ENCODE data around the gene RPTOR. TPM values are rescaled to one million over a fixed set of nuclear protein-coding genes. Genes with fewer than 3 reads are reported as not detected.

Gene RPTOR
- polyA plus RNA-seq, 1 of the 3 experiments (the other 2 are of a cell fraction) = 14.9 TPM

DNA sequence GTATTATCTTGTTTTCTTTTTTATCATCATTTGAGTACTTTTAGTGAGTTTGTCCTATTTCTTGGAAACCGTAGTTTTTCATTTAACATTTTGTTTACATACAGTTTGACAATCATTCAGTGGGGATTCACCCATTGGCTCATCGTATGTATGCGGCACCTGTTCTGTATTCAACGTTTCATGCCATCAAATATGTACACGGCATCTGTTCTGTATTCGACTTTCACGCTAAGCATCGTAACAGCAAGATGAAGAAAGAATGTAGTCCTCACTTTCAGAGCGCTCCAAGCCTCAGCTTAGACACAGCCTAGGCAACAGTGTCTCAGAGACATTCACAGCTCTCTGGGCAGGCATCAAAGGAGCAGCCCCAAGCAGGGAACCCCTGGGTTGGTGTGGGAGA is 269.9 kb downstream of the RPTOR start:
- no peaks in the 10 kb centered on the region for H3F3A ChIP-seq (replicated peaks; ENCODE audit: insufficient read depth)
- no peaks in the 10 kb centered on the region for H4K20me1 ChIP-seq (ENCODE audit: insufficient read depth)
- H3K4me2 ChIP-seq = no peak overlapping the region
- H3K9ac ChIP-seq = no peak overlapping the region
- H3K36me3 ChIP-seq (replicated peaks in 1 of 2; ENCODE audit: control insufficient read depth in 1 of 2, insufficient read depth in 2 of 2, low read length in 1 of 2) = peaks cover 0 to 13% of the 10 kb centered on the region in 2 experiments
- ChIA-PET POLR2A (interaction anchor here (1.4 kb wide), 1 partner anchor 12 kb away, joined by 4 read pairs; no protein-coding TSS in a partner anchor), CTCF (interaction anchor here (0.6 to 1.1 kb wide), 3 partner anchors 48 to 857 kb away, joined by 3 to 5 read pairs (median 3); no protein-coding TSS in a partner anchor)
- no peak for DNase-seq
- H3K9me2 ChIP-seq = no peaks in the 10 kb centered on the region
- 95% methylated on average over 9 of the region's 9 CpGs for WGBS (ENCODE audit: low lambda C conversion rate)
- no peak overlapping the region for H3K27ac ChIP-seq (ENCODE audit: low read depth in 2 of 2, low read length in 1 of 2)
- H3K79me2 ChIP-seq (ENCODE audit: insufficient read depth) = no peaks in the 10 kb centered on the region
- TF ChIP-seq SIN3A (IDR thresholded peaks at IDR 0.05; ENCODE audit: borderline replicate concordance, low read depth, low read length) = no peak
- TF ChIP-seq POLR2AphosphoS5 (IDR thresholded peaks at IDR 0.05; ENCODE audit: low read depth, low read length) = no peak
- no peak for TF ChIP-seq RXRA (IDR thresholded peaks at IDR 0.05; ENCODE audit: borderline replicate concordance, low read depth)
- no peak for TF ChIP-seq IRF3 (IDR thresholded peaks at IDR 0.05; ENCODE audit: low read depth, low read length)
- TF ChIP-seq, protein P1, sequence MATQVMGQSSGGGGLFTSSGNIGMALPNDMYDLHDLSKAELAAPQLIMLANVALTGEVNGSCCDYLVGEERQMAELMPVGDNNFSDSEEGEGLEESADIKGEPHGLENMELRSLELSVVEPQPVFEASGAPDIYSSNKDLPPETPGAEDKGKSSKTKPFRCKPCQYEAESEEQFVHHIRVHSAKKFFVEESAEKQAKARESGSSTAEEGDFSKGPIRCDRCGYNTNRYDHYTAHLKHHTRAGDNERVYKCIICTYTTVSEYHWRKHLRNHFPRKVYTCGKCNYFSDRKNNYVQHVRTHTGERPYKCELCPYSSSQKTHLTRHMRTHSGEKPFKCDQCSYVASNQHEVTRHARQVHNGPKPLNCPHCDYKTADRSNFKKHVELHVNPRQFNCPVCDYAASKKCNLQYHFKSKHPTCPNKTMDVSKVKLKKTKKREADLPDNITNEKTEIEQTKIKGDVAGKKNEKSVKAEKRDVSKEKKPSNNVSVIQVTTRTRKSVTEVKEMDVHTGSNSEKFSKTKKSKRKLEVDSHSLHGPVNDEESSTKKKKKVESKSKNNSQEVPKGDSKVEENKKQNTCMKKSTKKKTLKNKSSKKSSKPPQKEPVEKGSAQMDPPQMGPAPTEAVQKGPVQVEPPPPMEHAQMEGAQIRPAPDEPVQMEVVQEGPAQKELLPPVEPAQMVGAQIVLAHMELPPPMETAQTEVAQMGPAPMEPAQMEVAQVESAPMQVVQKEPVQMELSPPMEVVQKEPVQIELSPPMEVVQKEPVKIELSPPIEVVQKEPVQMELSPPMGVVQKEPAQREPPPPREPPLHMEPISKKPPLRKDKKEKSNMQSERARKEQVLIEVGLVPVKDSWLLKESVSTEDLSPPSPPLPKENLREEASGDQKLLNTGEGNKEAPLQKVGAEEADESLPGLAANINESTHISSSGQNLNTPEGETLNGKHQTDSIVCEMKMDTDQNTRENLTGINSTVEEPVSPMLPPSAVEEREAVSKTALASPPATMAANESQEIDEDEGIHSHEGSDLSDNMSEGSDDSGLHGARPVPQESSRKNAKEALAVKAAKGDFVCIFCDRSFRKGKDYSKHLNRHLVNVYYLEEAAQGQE (IDR thresholded peaks at IDR 0.05; ENCODE audit: low read depth, low read length) = no peak
- no peak for TF ChIP-seq GATA2 (CRISPR knock-in tag; IDR thresholded peaks at IDR 0.05)
- TF ChIP-seq NFIC (IDR thresholded peaks at IDR 0.05; ENCODE audit: borderline replicate concordance) = no peak
- no peak for TF ChIP-seq GABPA (IDR thresholded peaks at IDR 0.05; ENCODE audit: low read depth)
- TF ChIP-seq TAF1 (IDR thresholded peaks at IDR 0.05; ENCODE audit: borderline replicate concordance, low read depth, low read length) = no peak
- no peak for TF ChIP-seq TEAD4 (IDR thresholded peaks at IDR 0.05; ENCODE audit: borderline replicate concordance, insufficient read depth)
- TF ChIP-seq ELF1 (IDR thresholded peaks at IDR 0.05) = no peak
- TF ChIP-seq ZBTB33 (IDR thresholded peaks at IDR 0.05; ENCODE audit: borderline replicate concordance, low read depth) = no peak
- TF ChIP-seq NRF1 (IDR thresholded peaks at IDR 0.05; ENCODE audit: low read depth, low read length) = no peak
- TF ChIP-seq, protein P2, sequence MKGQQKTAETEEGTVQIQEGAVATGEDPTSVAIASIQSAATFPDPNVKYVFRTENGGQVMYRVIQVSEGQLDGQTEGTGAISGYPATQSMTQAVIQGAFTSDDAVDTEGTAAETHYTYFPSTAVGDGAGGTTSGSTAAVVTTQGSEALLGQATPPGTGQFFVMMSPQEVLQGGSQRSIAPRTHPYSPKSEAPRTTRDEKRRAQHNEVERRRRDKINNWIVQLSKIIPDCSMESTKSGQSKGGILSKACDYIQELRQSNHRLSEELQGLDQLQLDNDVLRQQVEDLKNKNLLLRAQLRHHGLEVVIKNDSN (IDR thresholded peaks at IDR 0.05; ENCODE audit: borderline replicate concordance, low read depth) = no peak
- TF ChIP-seq FOSL2 (IDR thresholded peaks at IDR 0.05; ENCODE audit: borderline replicate concordance, low read depth) = no peak
- TF ChIP-seq TCF12 (IDR thresholded peaks at IDR 0.05) = no peak
- TF ChIP-seq MEF2A (IDR thresholded peaks at IDR 0.05; ENCODE audit: borderline replicate concordance, low read depth) = no peak
- TF ChIP-seq EP300 (IDR thresholded peaks at IDR 0.05; ENCODE audit: borderline replicate concordance in 1 of 2, low read depth in 1 of 2, low read length in 1 of 2) = no peak
- TF ChIP-seq, protein P3, sequence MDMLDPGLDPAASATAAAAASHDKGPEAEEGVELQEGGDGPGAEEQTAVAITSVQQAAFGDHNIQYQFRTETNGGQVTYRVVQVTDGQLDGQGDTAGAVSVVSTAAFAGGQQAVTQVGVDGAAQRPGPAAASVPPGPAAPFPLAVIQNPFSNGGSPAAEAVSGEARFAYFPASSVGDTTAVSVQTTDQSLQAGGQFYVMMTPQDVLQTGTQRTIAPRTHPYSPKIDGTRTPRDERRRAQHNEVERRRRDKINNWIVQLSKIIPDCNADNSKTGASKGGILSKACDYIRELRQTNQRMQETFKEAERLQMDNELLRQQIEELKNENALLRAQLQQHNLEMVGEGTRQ (IDR thresholded peaks at IDR 0.05; ENCODE audit: borderline replicate concordance, low read depth, low read length) = no peak
- peaks cover 5 to 15% of the 10 kb centered on the region in 2 experiments; a peak in 1 of 4 replicates for H3K4me1 ChIP-seq (ENCODE audit: control insufficient read depth in 1 of 2, insufficient read depth in 2 of 2, low read depth in 1 of 2, low read length in 1 of 2)
- no peaks in the 10 kb centered on the region for H3K27me3 ChIP-seq (ENCODE audit: insufficient read depth)
- no peak overlapping the region for H3K4me3 ChIP-seq (ENCODE audit: low read depth in 2 of 2, low read length in 1 of 2)
- no peaks in the 10 kb centered on the region for H3K9me3 ChIP-seq
- no peak overlapping the region for H2AFZ ChIP-seq (ENCODE audit: low read depth)
